CD14-positive monocyte (primary cell): ENCODE measurements around the gene NLRP9. TPM values are rescaled to one million over a fixed set of nuclear protein-coding genes. Genes with fewer than 3 reads are reported as not detected.
A peak's percentile ranks its signal among the peaks of the same experiment; 100 is the strongest.

ENCODE experiments used
- DNase-seq, 3 donors: peaks; one replicate each; pipeline ENCODE4 v3.0.0-alpha.2; 2011 to 2022
- H2AFZ ChIP-seq: 2 replicates; pipeline ENCODE4 v1.6.0; 2012; ENCODE audit warnings: mild to moderate bottlenecking, low read depth, low read length, inconsistent platforms; ENCODE audit not compliant: insufficient read depth, poor library complexity, severe bottlenecking
- H3K27ac ChIP-seq, 2 donors: 1 replicate in 1 of 2; 2 replicates in 1 of 2; pipeline ENCODE4 v1.5.1; 2012 to 2013; ENCODE audit warnings: low read length in 2 of 2, control low read depth in 1 of 2, inconsistent platforms in 1 of 2, low read depth in 1 of 2, mild to moderate bottlenecking in 1 of 2
- H3K27me3 ChIP-seq, 2 donors: one replicate each; pipeline versions ENCODE4 v1.6.0 to v1.6.1; 2011 to 2013; ENCODE audit warnings: low read length in 2 of 2; ENCODE audit not compliant: control insufficient read depth in 2 of 2, insufficient read depth in 2 of 2
- H3K36me3 ChIP-seq, 2 donors: replicated peaks in 1 of 2; 1 replicate in 1 of 2; 2 replicates in 1 of 2; pipeline versions ENCODE4 v1.5.1 to v1.6.1; 2012 to 2013; ENCODE audit warnings: low read length in 2 of 2, control low read depth in 1 of 2, inconsistent platforms in 1 of 2, mild to moderate bottlenecking in 1 of 2; ENCODE audit not compliant: insufficient read depth in 2 of 2, control insufficient read depth in 1 of 2
- H3K4me1 ChIP-seq, 2 donors: 1 replicate in 1 of 2; 2 replicates in 1 of 2; pipeline versions ENCODE4 v1.5.1 to v1.6.1; 2012 to 2013; ENCODE audit warnings: low read length in 2 of 2, control low read depth in 1 of 2, inconsistent platforms in 1 of 2, mild to moderate bottlenecking in 1 of 2, moderate library complexity in 1 of 2; ENCODE audit not compliant: insufficient read depth in 2 of 2, control insufficient read depth in 1 of 2
- H3K4me2 ChIP-seq: replicated peaks from 2 replicates; pipeline ENCODE3; 2012; ENCODE audit warnings: low read length, moderate library complexity, mild to moderate bottlenecking; ENCODE audit not compliant: poor library complexity, severe bottlenecking; ENCODE audit errors: extremely low read depth
- H3K4me3 ChIP-seq, 3 experiments: fragments of 200-600 bp in 1 of 3; sonication (generic) in 1 of 3; replicated peaks in 1 of 3; 1 replicate in 2 of 3; 2 replicates in 1 of 3; pipeline ENCODE4 v1.5.1; 2011 to 2013; ENCODE audit warnings: low read length in 3 of 3, mild to moderate bottlenecking in 3 of 3, control low read depth in 2 of 3, low read depth in 2 of 3, inconsistent platforms in 1 of 3, moderate library complexity in 1 of 3
- H3K79me2 ChIP-seq: 2 replicates; pipeline ENCODE4 v1.6.0; 2012; ENCODE audit warnings: mild to moderate bottlenecking, control low read depth, inconsistent platforms, low read length, moderate library complexity; ENCODE audit not compliant: insufficient read depth
- H3K9ac ChIP-seq: 2 replicates; pipeline ENCODE4 v1.6.0; 2017; ENCODE audit warnings: low read length, mild to moderate bottlenecking; ENCODE audit not compliant: insufficient read depth, poor library complexity, severe bottlenecking
- H3K9me3 ChIP-seq, 2 donors: replicated peaks in 1 of 2; 1 replicate in 1 of 2; 2 replicates in 1 of 2; pipeline versions ENCODE4 v1.5.1 to v1.6.1; 2012 to 2013; ENCODE audit warnings: low read length in 2 of 2, control low read depth in 1 of 2; ENCODE audit not compliant: control insufficient read depth in 1 of 2, insufficient read depth in 1 of 2
- H4K20me1 ChIP-seq: 2 replicates; pipeline ENCODE4 v1.6.0; 2012; ENCODE audit warnings: mild to moderate bottlenecking, low read length, control low read depth, moderate library complexity; ENCODE audit not compliant: insufficient read depth
- H3K27ac Mint-ChIP-seq, 7 donors: one replicate each; pipeline ENCODE4 v1.8.0; 2020; ENCODE audit warnings: mild to moderate bottlenecking in 7 of 7, mixed read lengths in 7 of 7, moderate library complexity in 6 of 7, inconsistent platforms in 2 of 7
- H3K27me3 Mint-ChIP-seq, 3 donors: one replicate each; pipeline ENCODE4 v1.8.0; 2021 to 2022; ENCODE audit warnings: low read depth in 3 of 3, mild to moderate bottlenecking in 3 of 3, mixed read lengths in 3 of 3, moderate library complexity in 3 of 3, inconsistent platforms in 1 of 3
- H3K36me3 Mint-ChIP-seq, 2 donors: one replicate each; pipeline ENCODE4 v1.8.0; 2020; ENCODE audit warnings: mixed read lengths in 2 of 2, inconsistent platforms in 1 of 2, mild to moderate bottlenecking in 1 of 2
- H3K4me1 Mint-ChIP-seq: one replicate; pipeline ENCODE4 v1.8.0; 2020; ENCODE audit warnings: mild to moderate bottlenecking, mixed read lengths
- H3K4me3 Mint-ChIP-seq, 2 donors: one replicate each; pipeline ENCODE4 v1.8.0; 2020; ENCODE audit warnings: mild to moderate bottlenecking in 2 of 2, mixed read lengths in 2 of 2, moderate library complexity in 1 of 2
- H3K9me3 Mint-ChIP-seq, 7 donors: one replicate each; pipeline ENCODE4 v1.8.0; 2020 to 2022; ENCODE audit warnings: mixed read lengths in 7 of 7, mild to moderate bottlenecking in 6 of 7, moderate library complexity in 6 of 7, inconsistent platforms in 2 of 7
- CTCF ChIP-seq: fragments of 200-600 bp; IDR thresholded peaks from one replicate; pipeline ENCODE4 v1.8.0; 2022; ENCODE audit warnings: antibody characterized with exemption, mild to moderate bottlenecking
- WGBS: methylation state at CpG from one replicate; pipeline ENCODE4 v1.1.5; 2013; ENCODE audit warnings: missing lambda C conversion rate; ENCODE audit not compliant: insufficient coverage; 5-methylcytosine and 5-hydroxymethylcytosine counted together
- intact Hi-C, 2 donors: fragments of 100-400 bp; cut with micrococcal nuclease; formaldehyde crosslinking; loops; one replicate each; pipeline versions ENCODE4 v1.15.0 to v1.15.1; 2023
- polyA plus RNA-seq, 3 donors: library from polyadenylated mRNA; depleted of rRNA in 1 of 3; unstranded in 2 of 3; stranded (reverse) in 1 of 3; fragments of 300-500 nt in 2 of 3; fragments of >200 nt in 1 of 3; fragmentation: Illumina TruSeq in 2 of 3; gene quantifications; 1 replicate in 2 of 3; 2 replicates in 1 of 3; pipeline ENCODE4 v1.2.3, GENCODE V29; 2012 to 2021

NLRP9 gene
- polyA plus RNA-seq, 3 donors: not detected

GRCh38 chr19:55703790-55704215 lies 34.4 kb downstream of the NLRP9 start:
- Mint-ChIP-seq H3K36me3 (peaks cover 25 to 47% of the 10 kb centered on the region in 2 donors), H3K27ac (peak overlapping the region in 2 of 7 donors; percentile 7 to 26), H3K4me3 (no peak overlapping the region), H3K4me1 (peaks cover 5% of the 10 kb centered on the region), H3K27me3 (peaks cover 0 to 2% (median 2%) of the 10 kb centered on the region in 3 donors), H3K9me3 (peaks cover 0 to 10% (median 5%) of the 10 kb centered on the region in 7 donors)
- no peaks in the 10 kb centered on the region for H3K4me1 ChIP-seq
- no peak overlapping the region for H3K4me2 ChIP-seq
- peaks cover 17 to 23% of the 10 kb centered on the region in 2 donors for H3K36me3 ChIP-seq
- H2AFZ ChIP-seq: no peak overlapping the region
- H3K27ac ChIP-seq: no peak overlapping the region
- 62% methylated on average over 36 of the region's 38 CpGs for WGBS
- H3K9ac ChIP-seq: no peak overlapping the region
- peaks cover 4% of the 10 kb centered on the region for H4K20me1 ChIP-seq
- no peak overlapping the region for H3K4me3 ChIP-seq
- intact Hi-C loops: no loop called here
- DNase-seq: peak; percentile 15 to 44 (median 33)
- H3K9me3 ChIP-seq: no peaks in the 10 kb centered on the region
- H3K27me3 ChIP-seq: peaks cover 0 to 4% of the 10 kb centered on the region in 2 donors
- no peaks in the 10 kb centered on the region for H3K79me2 ChIP-seq
- peak; percentile 87 for TF ChIP-seq CTCF

DNA sequence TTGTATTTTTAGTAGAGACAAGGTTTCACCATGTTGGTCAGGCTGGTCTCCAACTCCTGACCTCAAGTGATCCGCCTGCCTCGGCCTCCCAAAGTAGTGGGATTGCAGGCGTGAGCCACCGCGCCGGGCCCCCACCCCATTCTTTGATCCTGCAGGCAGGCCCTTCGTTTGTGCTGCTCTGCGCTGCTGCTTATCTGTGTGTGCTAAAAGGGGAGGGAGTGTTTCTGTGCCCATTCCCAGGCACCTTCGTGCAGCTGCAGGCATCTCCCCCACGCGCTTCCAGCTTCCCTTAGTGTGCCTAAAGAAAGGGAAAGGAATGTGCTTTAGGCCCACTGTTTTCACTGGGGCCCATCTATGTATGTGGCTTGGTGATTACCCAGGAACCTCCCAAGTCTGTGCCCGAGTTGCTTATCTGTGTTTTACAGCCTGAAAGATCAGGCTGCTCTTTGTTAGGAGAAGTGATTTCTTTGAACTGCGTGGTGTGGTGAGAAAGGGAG lies 36.0 kb downstream of the NLRP9 start:
- Histone ChIP-seq H2AFZ (no peak overlapping the region), H3K9me3 (no peaks in the 10 kb centered on the region), H3K4me1 (no peaks in the 10 kb centered on the region), H3K27ac (no peak overlapping the region), H3K4me2 (no peak overlapping the region), H3K36me3 (peaks cover 23 to 39% of the 10 kb centered on the region in 2 donors), H3K4me3 (no peak overlapping the region), H3K27me3 (no peaks in the 10 kb centered on the region), H3K79me2 (no peaks in the 10 kb centered on the region), H4K20me1 (peaks cover 6% of the 10 kb centered on the region), H3K9ac (no peak overlapping the region)
- intact Hi-C loops: no loop called here
- H3K36me3 Mint-ChIP-seq: peaks cover 36 to 62% of the 10 kb centered on the region in 2 donors
- no peak for TF ChIP-seq CTCF
- DNase-seq: no peak
- H3K27ac Mint-ChIP-seq: no peak overlapping the region
- 91% methylated on average over 10 of the region's 13 CpGs for WGBS
- peaks cover 0 to 2% (median 0%) of the 10 kb centered on the region in 3 donors for H3K27me3 Mint-ChIP-seq
- no peak overlapping the region for H3K4me3 Mint-ChIP-seq
- H3K9me3 Mint-ChIP-seq: peaks cover 0 to 9% (median 4%) of the 10 kb centered on the region in 7 donors
- H3K4me1 Mint-ChIP-seq: peaks cover 5% of the 10 kb centered on the region
